ENCODE results near the gene CHN1.

DNA sequence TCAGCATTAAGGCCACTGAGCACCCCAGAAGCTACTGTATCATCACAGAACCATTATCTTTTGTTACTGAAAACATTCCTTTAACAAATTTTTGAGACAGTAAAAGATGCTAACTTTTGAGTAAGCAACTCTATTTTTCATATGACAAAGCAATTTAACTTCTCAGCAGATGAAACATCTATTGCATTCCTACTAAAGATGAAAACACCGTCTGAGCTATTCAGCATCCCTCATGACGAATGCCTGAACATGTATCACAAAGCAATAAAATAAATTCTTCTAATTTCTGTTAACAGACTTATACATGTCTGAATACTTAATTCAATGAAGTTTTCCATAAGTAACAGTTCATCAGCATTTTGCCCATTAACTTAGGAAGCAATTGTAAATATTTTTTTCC lies 23.9 kb downstream of the CHN1 start:
- TF ChIP-seq, protein P1, sequence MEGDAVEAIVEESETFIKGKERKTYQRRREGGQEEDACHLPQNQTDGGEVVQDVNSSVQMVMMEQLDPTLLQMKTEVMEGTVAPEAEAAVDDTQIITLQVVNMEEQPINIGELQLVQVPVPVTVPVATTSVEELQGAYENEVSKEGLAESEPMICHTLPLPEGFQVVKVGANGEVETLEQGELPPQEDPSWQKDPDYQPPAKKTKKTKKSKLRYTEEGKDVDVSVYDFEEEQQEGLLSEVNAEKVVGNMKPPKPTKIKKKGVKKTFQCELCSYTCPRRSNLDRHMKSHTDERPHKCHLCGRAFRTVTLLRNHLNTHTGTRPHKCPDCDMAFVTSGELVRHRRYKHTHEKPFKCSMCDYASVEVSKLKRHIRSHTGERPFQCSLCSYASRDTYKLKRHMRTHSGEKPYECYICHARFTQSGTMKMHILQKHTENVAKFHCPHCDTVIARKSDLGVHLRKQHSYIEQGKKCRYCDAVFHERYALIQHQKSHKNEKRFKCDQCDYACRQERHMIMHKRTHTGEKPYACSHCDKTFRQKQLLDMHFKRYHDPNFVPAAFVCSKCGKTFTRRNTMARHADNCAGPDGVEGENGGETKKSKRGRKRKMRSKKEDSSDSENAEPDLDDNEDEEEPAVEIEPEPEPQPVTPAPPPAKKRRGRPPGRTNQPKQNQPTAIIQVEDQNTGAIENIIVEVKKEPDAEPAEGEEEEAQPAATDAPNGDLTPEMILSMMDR (IDR thresholded peaks at IDR 0.05): no peak
- no peak for TF ChIP-seq POLR2AphosphoS5 (IDR thresholded peaks at IDR 0.05; ENCODE audit: low read depth, low read length)
- TF ChIP-seq, protein P2, sequence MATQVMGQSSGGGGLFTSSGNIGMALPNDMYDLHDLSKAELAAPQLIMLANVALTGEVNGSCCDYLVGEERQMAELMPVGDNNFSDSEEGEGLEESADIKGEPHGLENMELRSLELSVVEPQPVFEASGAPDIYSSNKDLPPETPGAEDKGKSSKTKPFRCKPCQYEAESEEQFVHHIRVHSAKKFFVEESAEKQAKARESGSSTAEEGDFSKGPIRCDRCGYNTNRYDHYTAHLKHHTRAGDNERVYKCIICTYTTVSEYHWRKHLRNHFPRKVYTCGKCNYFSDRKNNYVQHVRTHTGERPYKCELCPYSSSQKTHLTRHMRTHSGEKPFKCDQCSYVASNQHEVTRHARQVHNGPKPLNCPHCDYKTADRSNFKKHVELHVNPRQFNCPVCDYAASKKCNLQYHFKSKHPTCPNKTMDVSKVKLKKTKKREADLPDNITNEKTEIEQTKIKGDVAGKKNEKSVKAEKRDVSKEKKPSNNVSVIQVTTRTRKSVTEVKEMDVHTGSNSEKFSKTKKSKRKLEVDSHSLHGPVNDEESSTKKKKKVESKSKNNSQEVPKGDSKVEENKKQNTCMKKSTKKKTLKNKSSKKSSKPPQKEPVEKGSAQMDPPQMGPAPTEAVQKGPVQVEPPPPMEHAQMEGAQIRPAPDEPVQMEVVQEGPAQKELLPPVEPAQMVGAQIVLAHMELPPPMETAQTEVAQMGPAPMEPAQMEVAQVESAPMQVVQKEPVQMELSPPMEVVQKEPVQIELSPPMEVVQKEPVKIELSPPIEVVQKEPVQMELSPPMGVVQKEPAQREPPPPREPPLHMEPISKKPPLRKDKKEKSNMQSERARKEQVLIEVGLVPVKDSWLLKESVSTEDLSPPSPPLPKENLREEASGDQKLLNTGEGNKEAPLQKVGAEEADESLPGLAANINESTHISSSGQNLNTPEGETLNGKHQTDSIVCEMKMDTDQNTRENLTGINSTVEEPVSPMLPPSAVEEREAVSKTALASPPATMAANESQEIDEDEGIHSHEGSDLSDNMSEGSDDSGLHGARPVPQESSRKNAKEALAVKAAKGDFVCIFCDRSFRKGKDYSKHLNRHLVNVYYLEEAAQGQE (IDR thresholded peaks at IDR 0.05; ENCODE audit: low read depth, low read length): no peak
- TF ChIP-seq TEAD4 (IDR thresholded peaks at IDR 0.05; ENCODE audit: borderline replicate concordance, insufficient read depth): no peak
